HCT116 (cell line): ENCODE results near the gene MLLT3.

Experiments
- CTCF ChIP-seq, 3 experiments: fragments of 200-600 bp in 1 of 3; sonication (generic) in 1 of 3; IDR thresholded peaks in 2 of 3; conservative IDR thresholded peaks in 1 of 3; 2 replicates each; pipeline ENCODE4 v1.5.1; 2012 to 2017; ENCODE audit warnings: low read depth in 2 of 3, low read length in 2 of 3, antibody characterized with exemption in 1 of 3, borderline replicate concordance in 1 of 3, control low read depth in 1 of 3, mild to moderate bottlenecking in 1 of 3, mixed read lengths in 1 of 3, mixed run types in 1 of 3, moderate library complexity in 1 of 3; ENCODE audit not compliant: insufficient read depth in 1 of 3
- EGR1 ChIP-seq: IDR thresholded peaks from 2 replicates; pipeline ENCODE4 v1.6.1; 2012; ENCODE audit warnings: low read depth
- EZH2 ChIP-seq: fragments of 200-600 bp; sonication (generic); IDR thresholded peaks from 2 replicates; pipeline ENCODE4 v1.6.1; 2017; ENCODE audit warnings: antibody characterized with exemption, mixed run types
- EZH2phosphoT487 ChIP-seq: fragments of 200-600 bp; IDR thresholded peaks from 2 replicates; pipeline ENCODE4 v1.6.1; 2018; ENCODE audit warnings: antibody characterized with exemption, borderline replicate concordance
- JUND ChIP-seq: IDR thresholded peaks from 2 replicates; pipeline ENCODE4 v1.6.1; 2012
- POLR2A ChIP-seq: IDR thresholded peaks from 2 replicates; pipeline ENCODE4 v1.7.0; 2011; ENCODE audit warnings: borderline replicate concordance; ENCODE audit not compliant: insufficient read depth, insufficient read length; ENCODE audit errors: extremely low read depth
- POLR2AphosphoS5 ChIP-seq: IDR thresholded peaks from 2 replicates; pipeline ENCODE4 v1.6.1; 2011; ENCODE audit warnings: mild to moderate bottlenecking, low read depth, low read length, moderate library complexity
- YY1 ChIP-seq: IDR thresholded peaks from 2 replicates; pipeline ENCODE4 v1.6.1; 2011; ENCODE audit warnings: low read length, low read depth, moderate library complexity, mild to moderate bottlenecking; ENCODE audit not compliant: insufficient replicate concordance; ENCODE audit errors: extremely low read depth
- ZNF274 ChIP-seq: fragments of 200-500 bp; sonication (Bioruptor generic); IDR thresholded peaks from 2 replicates; pipeline ENCODE4 v1.6.1; 2014; ENCODE audit warnings: mild to moderate bottlenecking, low read depth, low read length, inconsistent platforms

DNA sequence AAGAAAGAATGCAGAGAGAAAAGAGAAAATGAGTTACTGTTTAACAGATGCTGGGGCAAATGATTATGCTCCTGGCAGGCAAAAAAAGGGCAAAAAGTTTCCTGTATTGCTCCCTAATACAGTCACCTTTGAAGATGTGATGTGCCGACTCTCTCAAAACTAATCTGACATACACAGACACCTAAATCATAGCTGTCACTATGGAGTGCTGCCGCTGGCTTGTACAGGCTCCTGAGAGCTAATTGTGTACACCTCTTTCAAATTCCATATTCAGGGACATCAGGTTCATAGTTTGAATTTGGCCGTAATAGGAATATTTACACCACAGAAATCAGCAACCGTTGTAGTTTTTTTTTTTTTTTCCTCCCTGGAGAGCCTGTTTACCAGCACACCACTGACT lies 49.3 kb upstream of the MLLT3 start:
- no peak for TF ChIP-seq POLR2A
- TF ChIP-seq EGR1: no peak
- no peak for TF ChIP-seq ZNF274
- no peak for TF ChIP-seq EZH2phosphoT487
- TF ChIP-seq CTCF (IDR thresholded peaks at IDR 0.05 in 2 of 3, conservative IDR thresholded peaks at IDR 0.05 in 1 of 3; ENCODE audit: borderline replicate concordance in 1 of 3, insufficient read depth in 1 of 3, low read depth in 2 of 3, low read length in 2 of 3): no peak
- no peak for TF ChIP-seq POLR2AphosphoS5
- no peak for TF ChIP-seq EZH2
- no peak for TF ChIP-seq YY1
- TF ChIP-seq JUND: no peak
